Epithelial cell of prostate (primary cell): Measurements from ENCODE around the gene HM13.
A peak's percentile ranks its signal among the peaks of the same experiment; 100 is the strongest.
"Not testable (repeated sequence)": the region's sequence is repeated elsewhere in the genome, so short reads cannot be mapped to it uniquely, and the experiment has no call there.

ENCODE experiments used
- DNase-seq: peaks from one replicate; pipeline ENCODE4 v3.0.0-alpha.2; 2011; ENCODE audit warnings: low read depth, low spot score
- H3K27ac ChIP-seq: fragments of 450-650 bp; 2 replicates; pipeline ENCODE4 v1.5.1; 2017; ENCODE audit warnings: mild to moderate bottlenecking

Gene HM13

DNA sequence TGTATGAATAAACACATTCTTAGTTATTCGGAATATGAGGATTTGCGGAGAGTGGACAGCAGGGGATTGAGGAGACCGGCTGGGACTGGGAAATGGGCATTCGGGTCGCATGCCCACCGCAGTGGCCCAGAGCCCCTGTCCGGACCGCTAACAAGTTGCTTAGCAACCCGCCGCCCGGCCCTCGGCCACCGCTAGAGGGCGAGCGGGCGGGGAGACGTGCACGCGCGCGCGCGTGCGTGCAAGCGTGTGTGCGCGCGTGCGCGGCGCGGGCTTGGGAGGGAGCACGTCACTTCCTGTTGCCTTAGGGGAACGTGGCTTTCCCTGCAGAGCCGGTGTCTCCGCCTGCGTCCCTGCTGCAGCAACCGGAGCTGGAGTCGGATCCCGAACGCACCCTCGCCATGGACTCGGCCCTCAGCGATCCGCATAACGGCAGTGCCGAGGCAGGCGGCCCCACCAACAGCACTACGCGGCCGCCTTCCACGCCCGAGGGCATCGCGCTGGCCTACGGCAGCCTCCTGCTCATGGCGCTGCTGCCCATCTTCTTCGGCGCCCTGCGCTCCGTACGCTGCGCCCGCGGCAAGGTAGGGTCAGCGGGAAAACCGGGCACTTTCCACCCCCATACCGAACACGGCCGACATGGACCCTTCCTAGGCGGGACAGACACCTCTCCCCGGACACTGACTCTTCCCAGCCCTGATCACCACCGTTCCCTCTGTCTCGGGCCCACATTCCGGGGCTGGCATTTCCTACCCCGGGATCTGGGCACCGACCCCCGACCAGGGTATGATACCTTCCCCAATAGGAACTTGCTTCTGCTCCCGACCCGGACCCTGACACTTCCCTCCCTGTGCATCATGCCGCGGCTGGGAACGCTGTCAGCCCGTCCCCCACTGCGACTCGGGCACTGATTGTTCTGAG, at the start of gene HM13:
Gene HM13, plus strand, starts transcription at position 289 of the 918 bp plus-strand sequence. Its CDS starts 110 bp downstream, at position 399.
- H3K27ac ChIP-seq = peak within 1 kb of the TSS; percentile 66
- DNase-seq = peak; percentile 77

DNA sequence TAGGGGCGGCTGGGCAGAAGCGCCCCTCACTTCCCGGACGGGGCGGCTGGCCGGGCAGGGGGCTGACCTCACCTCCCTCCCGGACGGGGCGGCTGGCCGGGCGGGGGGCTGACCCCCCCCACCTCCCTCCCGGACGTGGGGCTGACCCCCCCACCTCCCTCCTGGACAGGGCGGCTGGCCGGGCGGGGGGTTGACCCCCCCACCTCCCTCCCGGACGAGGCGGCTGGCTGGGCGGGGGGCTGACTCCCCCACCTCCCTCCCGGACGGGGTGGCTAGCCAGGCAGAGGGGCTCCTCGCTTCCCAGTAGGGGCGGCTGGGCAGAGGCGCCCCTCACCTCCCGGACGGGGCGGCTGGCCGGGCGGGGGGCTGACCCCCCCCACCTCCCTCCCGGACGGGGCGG, 43.3 kb upstream of the HM13 start:
- not testable (repeated sequence) for H3K27ac ChIP-seq

GRCh38 chr20:31472395-31473330, 41.6 kb upstream of the HM13 start:
- DNase-seq = no peak
- no peak overlapping the region for H3K27ac ChIP-seq

More for the DNA sequence above, 43.3 kb upstream of the HM13 start:
- not testable (repeated sequence) for DNase-seq

- no peak for DNase-seq
- no peak overlapping the region for H3K27ac ChIP-seq
Observed at GRCh38 chr20:31473331-31474096, 40.7 kb upstream of the HM13 start.

DNA sequence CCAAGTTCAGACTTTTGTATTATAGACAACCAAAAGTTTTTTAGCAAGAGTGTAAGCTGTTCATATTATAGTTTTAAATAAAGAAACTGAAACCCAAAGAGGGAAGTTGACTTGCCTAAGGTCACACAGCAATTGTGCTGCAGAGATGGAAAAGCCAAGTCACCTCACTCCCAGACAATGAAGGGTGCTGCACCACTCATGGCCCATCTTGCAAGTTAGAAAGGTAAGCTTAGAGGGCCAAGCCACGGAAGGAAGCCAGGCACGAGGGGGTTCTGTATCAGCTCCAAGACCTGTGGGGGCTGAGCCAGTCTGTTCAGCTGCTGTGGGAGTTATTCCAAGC, 40.2 kb upstream of the HM13 start:
- H3K27ac ChIP-seq = no peak overlapping the region
- no peak for DNase-seq

GRCh38 chr20:31474758-31475427, 39.3 kb upstream of the HM13 start, which contains the start of the genes DEFB124 and REM1:
Gene DEFB124 (minus strand): TSS chr20:31475127. CDS start chr20:31473013, 2,114 bp downstream.
Gene REM1 (plus strand): TSS chr20:31475288. CDS start chr20:31476446, 1,158 bp downstream.
- DNase-seq = no peak
- H3K27ac ChIP-seq = no peak within 1 kb of the TSS

DNA sequence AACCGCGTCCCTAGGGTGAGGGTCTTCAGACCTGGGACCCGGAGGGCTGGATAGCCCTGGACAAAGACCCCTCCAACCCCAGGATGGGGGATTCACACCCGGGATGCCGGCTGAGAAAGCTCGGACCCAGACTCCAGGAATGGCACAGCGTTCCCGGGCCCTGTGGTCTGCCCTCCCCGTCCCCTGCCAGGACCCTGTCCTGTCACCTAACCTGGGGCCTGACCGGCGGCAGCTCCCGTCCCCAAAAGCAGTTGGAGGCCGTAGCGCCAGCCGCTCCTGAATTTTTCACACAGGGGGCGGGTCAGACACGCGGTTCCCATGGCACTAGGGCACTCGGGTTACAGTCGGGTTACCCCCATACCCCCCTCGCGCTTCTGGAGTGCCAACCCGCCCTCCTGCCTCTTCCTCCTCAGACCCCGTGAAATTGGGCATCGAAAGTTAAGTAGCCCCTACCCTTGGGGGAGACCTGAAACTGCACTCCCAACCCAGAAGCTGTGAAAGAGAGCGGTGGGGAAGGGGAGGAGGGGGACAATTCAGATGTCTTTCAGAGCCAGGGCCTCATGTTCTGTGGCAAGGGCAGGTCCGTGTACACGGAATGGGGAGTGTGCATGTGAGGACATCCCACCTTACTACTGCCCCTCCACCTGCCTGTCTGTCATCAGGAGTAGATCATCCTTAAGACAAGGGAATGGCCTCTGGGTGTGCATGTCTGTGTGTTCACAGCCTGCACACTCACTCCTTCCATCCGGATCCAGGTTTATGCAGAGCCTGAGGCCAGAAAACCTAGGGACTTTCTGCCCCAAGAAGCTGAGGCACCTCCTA, 38.6 kb upstream of the HM13 start:
- H3K27ac ChIP-seq = no peak overlapping the region
- DNase-seq = no peak

DNA sequence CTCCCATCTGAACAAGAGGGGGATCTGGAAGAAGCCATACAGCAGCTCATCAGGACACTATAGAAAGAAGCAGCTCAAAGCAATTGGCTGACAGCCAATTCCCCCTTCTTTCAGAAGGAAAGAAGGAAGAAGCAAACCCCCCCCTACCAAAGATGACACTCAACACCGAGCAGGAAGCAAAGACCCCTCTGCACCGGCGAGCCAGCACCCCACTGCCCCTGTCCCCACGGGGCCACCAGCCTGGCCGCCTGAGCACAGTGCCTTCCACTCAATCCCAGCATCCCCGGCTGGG, 38.0 kb upstream of the HM13 start:
- no peak for DNase-seq
- no peak overlapping the region for H3K27ac ChIP-seq

DNA sequence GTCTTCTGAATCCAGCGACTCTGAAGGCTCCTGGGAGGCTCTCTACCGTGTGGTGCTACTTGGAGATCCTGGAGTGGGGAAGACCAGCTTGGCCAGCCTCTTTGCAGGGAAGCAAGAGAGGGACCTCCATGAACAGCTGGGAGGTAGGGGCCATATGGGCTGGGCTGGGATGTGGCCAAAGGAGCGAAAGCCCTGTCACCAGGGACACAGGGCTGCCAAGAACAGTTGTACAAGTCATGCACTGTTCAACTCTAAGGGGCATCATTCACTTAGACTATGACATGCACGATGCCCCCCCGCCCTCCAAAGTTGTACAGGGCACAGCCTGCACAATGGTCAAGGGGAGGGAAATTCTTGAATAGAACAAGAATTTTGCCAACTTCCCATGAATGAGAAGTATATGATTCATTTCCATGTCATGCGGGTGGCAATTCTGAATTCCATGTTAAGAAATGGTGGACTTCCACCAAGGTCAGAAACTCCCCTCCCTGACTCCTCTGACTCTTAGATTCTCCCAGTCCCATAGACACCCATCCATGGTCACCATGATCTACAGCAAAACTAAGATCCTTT, 37.5 kb upstream of the HM13 start:
- H3K27ac ChIP-seq = no peak overlapping the region
- no peak for DNase-seq

DNA sequence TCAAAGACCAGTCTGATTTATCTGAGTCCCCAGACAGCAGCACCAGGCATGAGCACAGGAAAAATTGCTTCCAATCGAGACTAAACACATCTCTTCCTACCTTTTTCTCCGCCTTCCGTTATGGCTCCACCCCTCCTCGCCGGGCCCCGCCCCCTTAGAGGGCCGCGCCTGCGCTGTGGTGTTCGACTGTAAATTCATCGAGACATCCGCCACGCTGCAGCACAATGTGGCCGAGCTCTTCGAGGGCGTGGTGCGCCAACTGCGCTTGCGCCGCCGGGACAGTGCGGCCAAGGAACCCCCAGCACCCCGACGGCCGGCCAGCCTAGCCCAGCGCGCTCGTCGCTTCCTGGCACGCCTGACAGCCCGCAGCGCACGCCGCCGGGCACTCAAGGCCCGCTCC, 30.2 kb upstream of the HM13 start:
- no peak for DNase-seq
- H3K27ac ChIP-seq = no peak overlapping the region

DNA sequence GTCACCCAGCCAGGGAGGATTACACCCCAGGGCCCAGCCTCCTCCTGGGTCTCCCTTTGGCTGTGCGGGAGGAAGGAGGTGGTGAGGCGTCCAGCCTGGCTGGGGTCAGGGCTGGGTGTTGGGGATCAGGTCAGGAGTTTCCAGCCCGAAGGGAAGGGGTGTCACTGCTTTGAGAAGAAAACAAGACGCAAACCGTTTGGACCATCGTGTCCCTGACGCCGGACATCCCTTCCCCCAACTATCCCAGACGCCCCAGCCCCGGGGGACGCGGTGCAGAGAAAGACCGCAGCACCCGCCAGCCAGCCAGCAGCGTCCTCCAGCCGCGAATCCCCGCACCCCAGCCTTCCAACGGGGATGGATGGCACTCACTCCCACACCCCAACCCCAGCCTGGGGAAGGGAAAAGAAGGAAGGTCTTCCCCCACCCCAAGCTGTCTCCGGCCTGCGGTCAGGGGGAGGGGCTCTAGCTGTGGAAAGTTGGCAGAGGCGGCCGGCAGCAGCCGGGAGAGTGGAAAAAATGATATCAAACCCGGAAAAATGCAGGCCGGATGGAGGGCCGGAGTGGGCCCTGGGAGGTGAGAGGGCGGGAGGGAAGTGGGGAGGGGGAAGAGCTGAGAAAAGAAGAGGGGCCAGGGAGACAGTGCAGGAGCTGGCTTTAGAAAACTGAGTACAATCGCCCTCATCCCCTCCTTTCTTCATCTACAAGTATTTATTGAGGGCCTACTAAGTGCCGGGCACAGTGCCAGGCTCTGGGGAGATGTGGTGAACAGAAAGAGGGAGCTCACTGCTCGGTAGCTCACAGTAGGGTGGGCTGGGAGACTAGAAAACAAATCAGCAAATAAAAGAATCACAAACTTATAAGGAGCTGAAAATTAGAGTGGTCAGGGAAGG, 28.5 kb upstream of the HM13 start:
- no peak for DNase-seq
- H3K27ac ChIP-seq = no peak overlapping the region

- DNase-seq = no peak
- no peak overlapping the region for H3K27ac ChIP-seq
Observed at GRCh38 chr20:31488115-31488514, 26.1 kb upstream of the HM13 start.

DNA sequence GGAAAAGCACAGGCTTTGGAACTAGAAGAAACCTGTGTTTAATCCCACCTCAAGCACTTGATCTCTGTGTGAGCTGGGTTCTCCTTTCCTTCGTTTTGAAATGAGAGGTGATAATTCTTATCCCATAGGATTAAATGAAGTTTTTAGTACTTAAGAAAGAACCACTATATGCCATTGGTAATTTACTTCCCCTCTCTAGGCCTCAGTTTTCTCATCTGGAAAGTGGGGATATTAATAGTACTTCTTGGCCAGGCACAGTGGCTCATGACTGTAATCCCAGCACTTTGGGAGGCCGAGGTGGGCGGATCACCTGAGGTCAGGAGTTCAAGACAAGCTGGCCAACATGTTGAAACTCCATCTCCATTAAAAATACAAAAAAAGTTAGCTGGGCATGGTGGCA, 25.1 kb upstream of the HM13 start:
- H3K27ac ChIP-seq = no peak overlapping the region
- no peak for DNase-seq

DNA sequence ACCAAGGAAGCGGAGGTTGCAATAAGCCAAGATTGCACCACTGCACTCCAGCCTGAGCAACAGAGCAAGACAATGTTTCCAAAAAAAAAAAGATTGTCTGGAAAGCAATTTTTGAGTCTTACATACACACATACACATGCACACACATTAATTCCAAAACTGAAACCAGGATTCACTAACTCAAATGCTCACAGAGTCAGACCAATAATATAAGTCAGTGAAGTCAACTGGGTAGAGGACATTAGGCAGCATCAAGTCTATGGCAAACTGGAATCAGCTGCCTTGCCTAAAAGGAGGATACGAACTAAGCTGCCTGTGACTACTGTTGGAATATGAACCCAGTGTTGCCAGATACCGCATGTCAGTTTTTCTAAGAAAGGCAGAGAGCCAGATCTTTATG, 23.5 kb upstream of the HM13 start:
- no peak for DNase-seq
- no peak overlapping the region for H3K27ac ChIP-seq

GRCh38 chr20:31494131-31494530, 20.1 kb upstream of the HM13 start:
- DNase-seq = no peak
- H3K27ac ChIP-seq = no peak overlapping the region

DNA sequence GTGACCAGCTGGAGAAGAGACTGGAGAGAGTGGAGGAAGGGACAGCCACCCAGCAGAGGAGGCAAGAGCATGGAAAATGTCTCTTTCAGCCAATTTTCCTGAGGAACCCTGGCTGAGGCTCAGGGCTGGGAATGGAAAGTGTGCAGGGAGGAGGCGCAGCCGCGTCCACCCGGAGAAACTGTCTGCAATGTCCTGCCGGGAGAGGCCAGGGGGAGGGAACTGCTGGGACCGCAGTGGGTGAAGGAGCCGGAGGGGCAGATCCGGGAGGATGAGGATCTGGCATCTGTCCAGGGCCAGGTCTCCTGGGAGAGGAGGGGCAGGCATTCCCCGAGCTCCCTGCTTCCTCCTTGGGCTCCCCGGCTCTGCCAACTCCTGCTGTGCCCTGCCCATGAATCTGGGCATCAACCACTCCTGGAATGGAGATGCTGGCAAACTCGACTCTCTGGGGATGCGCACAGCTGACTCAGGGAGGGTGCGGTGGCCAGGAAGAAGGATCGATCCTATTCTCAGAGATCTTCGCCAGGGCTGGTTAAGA, 17.4 kb upstream of the HM13 start:
- H3K27ac ChIP-seq = no peak overlapping the region
- DNase-seq = no peak

GRCh38 chr20:31497838-31498540, 16.3 kb upstream of the HM13 start:
- no peak for DNase-seq
- no peak overlapping the region for H3K27ac ChIP-seq
